ENCODE results near the gene OR10A4.
"Not testable (repeated sequence)": the region's sequence is repeated elsewhere in the genome, so short reads cannot be mapped to it uniquely, and the experiment has no call there.

Gene OR10A4, protein sequence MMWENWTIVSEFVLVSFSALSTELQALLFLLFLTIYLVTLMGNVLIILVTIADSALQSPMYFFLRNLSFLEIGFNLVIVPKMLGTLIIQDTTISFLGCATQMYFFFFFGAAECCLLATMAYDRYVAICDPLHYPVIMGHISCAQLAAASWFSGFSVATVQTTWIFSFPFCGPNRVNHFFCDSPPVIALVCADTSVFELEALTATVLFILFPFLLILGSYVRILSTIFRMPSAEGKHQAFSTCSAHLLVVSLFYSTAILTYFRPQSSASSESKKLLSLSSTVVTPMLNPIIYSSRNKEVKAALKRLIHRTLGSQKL

DNA sequence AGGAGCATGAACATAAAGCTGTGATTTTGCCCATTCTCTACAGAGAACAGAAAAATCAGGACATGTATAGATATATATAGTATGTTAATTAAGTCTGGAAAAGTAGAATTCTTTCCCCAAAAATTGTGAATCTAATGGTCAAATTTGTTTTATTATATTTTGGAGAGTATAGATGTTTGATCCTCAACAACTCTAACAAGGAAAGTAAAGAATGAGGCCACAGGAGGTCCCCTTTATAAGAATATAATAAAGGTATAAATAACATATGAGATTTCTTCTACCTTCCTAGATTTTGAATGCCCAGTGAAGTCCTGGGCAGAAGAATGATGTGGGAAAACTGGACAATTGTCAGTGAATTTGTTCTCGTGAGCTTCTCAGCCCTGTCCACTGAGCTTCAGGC lies at the start of gene OR10A4:
TSS of gene OR10A4 (plus strand) at position 301 of the 400 bp plus-strand sequence. CDS start at position 324, 23 bp downstream.
- no peak for DNase-seq (ENCODE audit: low read depth)

DNA sequence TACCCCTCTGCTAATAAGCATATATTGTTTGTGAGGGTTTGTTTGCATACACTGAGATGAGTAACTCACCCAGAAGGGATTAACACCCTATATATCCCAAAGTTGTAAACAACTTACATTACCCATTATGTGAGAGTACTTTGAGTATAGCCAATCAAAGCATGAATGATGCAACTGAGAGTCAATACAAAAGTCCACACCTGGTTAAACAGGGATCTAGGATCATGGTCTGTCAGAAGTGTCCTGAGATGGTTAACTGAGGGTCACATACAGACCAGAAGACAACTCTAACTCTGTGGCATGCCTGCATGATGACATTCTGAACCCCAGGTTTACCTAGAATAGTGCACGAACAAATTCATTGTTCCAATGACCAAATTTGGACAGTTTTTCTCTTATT lies 48.3 kb upstream of the OR10A4 start:
- DNase-seq (ENCODE audit: low read depth), result no peak

DNA sequence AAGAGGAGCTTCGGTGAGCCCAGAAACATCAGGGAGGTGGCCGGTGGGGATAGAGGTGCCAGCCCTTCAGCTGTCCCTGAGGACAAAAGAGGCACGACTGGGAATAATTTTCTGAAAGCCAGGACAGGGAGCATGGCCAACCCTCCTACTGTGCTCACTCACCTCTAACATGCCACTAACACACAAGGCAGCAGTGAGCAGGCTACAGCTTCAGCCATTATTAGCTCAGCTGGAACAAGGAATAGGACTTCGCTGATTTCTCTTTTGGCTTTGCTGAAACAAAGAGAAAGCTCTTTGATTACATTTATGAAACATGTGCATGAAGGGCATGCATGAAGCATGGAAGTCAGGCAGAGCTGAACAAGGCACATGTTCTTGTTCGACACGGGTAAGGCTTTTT lies 43.1 kb upstream of the OR10A4 start:
- DNase-seq (ENCODE audit: low read depth), result no peak

GRCh38 chr11:6834021-6834420 lies 42.4 kb upstream of the OR10A4 start:
- DNase-seq (ENCODE audit: low read depth), result no peak

DNA sequence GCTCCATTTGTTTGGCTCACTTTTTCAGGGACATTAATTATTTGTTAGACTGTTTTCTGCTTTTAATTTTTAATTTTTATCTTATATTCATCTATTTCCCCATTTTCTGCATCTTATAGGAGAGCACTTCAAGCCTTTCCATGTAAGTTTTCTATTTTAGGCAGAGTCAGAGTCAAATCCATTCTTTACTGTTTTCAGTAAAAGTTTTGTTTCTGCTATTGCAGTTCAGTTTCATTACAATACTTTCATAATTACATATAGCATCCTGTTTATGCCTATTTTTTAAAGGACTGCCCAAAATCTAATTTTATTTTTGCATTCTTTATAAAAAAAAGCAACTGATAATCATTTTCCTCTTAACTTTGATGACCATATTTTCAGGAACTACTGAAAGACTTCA lies 34.7 kb upstream of the OR10A4 start:
- no peak for DNase-seq (ENCODE audit: low read depth)

DNA sequence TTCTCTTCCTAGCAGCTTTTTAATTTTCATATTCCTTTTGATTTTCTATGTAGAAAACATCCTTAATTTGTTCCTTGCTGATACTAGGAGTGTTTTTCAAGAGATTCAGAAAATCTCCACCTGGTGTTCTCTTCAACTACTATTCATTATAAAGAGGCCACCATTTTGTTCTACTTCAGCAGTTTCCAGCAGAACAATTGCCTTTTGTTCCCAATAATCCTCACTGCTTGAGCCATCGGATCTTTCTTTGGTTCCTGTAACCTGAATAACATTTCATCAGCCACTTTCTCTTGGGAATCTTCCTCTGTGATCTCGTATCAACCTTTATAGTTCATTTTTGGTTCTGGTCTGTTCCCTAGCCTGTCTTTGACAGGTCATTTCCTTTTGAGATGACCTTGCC lies 32.8 kb upstream of the OR10A4 start:
- no peak for DNase-seq (ENCODE audit: low read depth)

DNA sequence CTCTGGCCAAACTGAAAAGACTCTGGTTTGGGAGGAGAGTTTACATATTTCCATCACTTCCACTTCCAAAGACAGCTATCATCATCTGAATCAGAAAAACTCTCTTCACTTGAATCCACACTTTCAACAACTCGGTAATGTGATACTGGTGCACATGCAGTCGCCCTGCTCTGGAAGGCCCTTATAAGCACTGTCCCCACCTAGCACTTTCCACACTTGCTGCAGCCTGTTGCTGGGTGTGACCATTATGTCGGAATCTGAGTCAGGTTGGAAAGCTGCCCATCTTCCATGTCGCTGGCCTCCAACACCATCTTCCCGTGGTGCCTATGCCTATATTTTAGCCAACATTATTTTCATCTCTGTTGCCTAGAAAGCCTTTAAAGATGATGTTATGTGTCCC lies 32.1 kb upstream of the OR10A4 start:
- no peak for DNase-seq (ENCODE audit: low read depth)

DNA sequence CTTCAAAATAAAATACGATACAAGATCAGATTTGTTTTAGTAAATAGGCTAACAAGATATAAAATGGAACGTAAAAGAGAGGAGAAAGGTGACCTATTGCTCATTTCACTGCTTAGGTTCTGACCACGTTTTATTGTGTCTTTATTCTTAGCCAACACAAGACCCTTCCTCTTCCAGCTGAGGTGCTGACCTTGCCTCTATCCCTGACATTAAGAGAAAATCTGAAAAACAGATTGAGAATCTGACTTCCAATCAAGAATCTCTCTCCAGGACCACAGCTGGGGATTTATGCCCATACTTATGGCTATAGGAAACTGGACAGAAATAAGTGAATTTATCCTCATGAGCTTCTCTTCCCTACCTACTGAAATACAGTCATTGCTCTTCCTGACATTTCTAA lies 31.0 kb upstream of the OR10A4 start, which contains the start of gene OR10A5:
TSS of gene OR10A5 (plus strand) at position 301 of the 400 bp plus-strand sequence. CDS start at position 301, 0 bp downstream.
- no peak for DNase-seq (ENCODE audit: low read depth)

- DNase-seq (ENCODE audit: low read depth), result no peak
Observed at GRCh38 chr11:6850526-6850925, 25.9 kb upstream of the OR10A4 start.

- not testable (repeated sequence) for DNase-seq (ENCODE audit: low read depth)
Observed at GRCh38 chr11:6854801-6855200, 21.6 kb upstream of the OR10A4 start.

DNA sequence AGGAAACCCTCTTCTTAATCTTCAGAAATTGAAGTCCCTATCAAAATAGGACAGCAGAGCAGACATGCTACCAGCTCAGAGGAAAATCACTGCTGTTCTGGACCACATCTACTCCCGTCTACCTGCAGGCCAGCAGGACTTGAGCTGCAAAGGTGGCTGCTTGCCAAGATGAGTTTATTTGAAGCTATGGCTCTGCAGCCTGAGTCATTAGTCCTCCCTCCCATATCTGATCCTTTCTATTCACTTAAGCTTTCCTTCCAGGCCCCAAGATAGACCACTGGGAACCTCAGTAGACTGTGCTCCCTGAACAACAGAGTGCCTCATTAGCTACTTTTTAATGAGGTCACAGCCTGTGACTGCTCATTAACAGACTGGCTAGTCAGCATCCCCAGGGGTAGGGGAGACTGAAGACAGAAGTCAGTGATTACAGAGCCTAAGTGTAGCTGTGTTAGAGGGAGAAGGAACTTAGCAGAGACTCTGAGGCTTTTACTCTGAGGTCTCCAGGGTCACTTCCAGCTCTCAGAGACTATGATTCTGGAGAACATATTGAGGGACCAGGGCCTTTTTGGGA lies 20.4 kb upstream of the OR10A4 start:
- DNase-seq (ENCODE audit: low read depth), result no peak

- DNase-seq (ENCODE audit: low read depth), result no peak
Observed at GRCh38 chr11:6856871-6857270, 19.6 kb upstream of the OR10A4 start.

DNA sequence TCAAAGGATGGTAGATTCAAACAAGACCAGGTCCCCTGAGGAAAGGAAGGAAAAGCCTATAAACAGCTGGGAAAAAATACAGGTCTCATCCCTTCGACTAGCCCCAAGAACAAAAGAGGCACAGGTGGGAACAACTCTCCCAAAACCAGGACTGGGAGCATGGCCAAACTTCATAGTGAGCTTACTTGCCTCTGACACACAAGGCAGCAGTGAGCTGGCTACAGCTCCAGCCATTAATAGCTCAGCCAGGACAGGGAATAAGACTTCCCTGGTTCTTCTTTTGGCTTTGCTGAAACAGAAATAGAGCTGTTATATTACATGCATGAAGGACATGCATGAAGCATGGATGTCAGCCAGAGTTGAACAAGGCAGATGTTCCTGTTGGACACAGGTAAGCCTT lies 13.5 kb upstream of the OR10A4 start, which contains the start of gene OR10A2:
TSS of gene OR10A2 (plus strand) at position 97 of the 400 bp plus-strand sequence. CDS start 6,698 bp downstream, outside the sequence.
- DNase-seq (ENCODE audit: low read depth), result no peak

DNA sequence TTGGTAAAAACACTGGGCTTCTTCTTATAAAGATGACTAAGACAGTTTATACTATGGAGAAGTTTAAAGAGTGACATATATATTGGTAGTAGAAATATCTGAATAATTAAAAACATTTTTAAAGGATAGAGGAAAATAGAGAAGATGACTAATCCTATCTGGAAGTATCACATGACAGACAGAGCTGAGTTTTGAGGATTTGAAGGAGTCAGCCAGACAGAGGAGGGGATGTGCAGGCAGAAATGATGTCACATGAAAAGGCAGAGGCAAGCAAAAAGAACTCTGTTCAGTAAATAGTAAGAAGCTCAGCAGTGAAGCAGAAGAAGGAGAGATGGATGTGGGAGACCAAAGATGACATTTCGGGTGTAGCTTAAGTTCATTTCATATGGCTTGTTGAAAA lies 12.0 kb upstream of the OR10A4 start:
- DNase-seq (ENCODE audit: low read depth), result no peak

- DNase-seq (ENCODE audit: low read depth), result no peak
Observed at GRCh38 chr11:6871278-6871677, 5.1 kb upstream of the OR10A4 start.

DNA sequence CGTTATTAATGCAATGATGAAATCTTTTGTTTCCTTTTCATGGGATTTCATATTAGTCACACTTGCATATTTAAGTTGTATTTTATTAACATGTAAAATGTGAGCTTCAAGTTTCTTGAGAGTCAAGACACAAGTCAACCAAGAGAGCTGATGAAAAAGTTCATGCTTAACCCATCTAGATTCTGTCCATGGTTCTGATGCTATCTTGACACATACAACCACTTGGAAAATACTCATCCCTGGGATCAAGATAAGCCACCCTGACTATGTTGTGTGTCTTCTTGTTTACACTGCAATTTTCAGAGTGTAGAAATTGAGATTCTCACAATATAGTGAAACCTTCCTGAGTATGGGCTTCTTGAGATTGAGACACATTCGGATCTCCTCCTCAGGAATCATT lies 664 bp upstream of the OR10A4 start:
- DNase-seq (ENCODE audit: low read depth), result no peak

GRCh38 chr11:6876914-6877313 lies 489 bp downstream of the OR10A4 start:
- no peak for DNase-seq (ENCODE audit: low read depth)

- DNase-seq (ENCODE audit: low read depth), result no peak
Observed at GRCh38 chr11:6882751-6883150, 6.3 kb downstream of the OR10A4 start.

DNA sequence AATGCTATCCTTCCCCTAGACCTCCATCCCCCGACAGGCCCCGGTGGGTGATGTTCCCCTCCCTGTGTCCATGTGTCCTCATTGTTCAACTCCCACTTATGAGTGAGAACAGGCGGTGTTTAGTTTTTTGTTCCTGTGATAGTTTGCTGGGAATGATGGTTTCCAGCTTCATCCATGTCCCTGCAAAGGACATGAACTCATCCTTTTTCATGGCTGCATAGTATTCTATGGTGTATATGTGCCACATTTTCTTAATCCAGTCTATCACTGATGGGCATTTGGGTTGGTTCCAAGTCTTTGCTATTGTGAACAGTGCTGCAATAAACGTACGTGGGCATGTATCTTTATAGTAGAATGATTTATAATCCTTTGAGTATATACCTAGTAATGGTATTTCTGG lies 11.3 kb downstream of the OR10A4 start:
- DNase-seq (ENCODE audit: low read depth), result not testable (repeated sequence)

DNA sequence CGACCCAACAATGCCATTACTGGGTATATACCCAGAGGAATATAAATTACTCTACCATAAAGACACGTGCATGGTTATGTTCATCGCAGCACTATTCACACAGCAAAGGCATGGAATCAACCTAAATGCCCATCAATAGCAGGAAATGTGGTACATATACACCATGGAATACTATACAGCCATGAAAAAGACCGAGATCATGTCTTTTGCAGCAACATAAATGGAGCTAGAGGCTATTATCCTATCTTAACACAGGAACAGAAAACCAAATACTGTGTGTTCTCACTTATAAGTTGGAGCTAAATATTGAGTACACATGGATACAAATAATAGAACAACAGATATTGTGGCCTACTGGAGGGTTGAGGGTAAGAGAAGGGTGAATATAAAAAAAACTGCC lies 12.4 kb downstream of the OR10A4 start:
- no peak for DNase-seq (ENCODE audit: low read depth)

DNA sequence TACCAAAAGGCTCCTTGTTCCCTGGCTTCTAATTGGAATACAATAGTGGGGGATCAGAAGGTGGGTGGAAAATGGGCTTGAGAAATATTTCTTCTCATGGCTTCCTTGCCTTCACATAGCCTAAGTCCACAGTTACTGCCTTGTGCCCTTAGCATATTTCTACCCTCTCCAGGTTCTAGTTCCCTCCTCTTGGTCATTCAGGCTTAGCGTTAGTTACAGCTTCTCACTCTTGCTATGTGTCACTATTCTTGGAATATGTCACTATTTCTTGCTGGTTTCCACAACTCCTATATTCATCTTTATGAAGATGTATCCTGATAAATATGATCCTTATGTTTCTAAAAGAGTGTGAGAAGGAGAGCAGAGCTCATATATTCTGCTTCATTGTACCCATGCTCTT lies 13.4 kb downstream of the OR10A4 start:
- no peak for DNase-seq (ENCODE audit: low read depth)

- no peak for DNase-seq (ENCODE audit: low read depth)
Observed at GRCh38 chr11:6892400-6892799, 16.0 kb downstream of the OR10A4 start, which contains the start of gene OR2D2. Gene OR2D2, minus strand, starts transcription at chr11:6892500. Its CDS starts 0 bp downstream, at chr11:6892500.

DNA sequence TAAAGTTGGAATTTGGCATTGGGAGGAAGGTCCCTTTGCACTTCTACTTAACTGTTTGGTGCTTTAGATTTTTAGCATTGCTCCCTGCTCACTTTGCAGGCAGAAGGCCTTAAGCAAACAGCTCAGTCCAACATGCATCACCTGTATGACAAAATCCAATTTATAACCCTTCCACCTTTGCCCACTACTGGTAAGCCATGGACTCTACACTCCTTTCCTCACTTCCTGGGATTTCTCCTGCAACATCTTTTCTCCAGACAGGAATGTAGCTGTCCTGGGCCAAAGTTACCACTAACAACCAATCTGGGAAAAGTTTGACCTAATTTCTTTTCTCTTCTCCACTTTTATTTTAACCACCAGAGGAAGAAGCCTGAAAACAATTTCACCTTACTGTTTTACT lies 17.7 kb downstream of the OR10A4 start:
- no peak for DNase-seq (ENCODE audit: low read depth)

DNA sequence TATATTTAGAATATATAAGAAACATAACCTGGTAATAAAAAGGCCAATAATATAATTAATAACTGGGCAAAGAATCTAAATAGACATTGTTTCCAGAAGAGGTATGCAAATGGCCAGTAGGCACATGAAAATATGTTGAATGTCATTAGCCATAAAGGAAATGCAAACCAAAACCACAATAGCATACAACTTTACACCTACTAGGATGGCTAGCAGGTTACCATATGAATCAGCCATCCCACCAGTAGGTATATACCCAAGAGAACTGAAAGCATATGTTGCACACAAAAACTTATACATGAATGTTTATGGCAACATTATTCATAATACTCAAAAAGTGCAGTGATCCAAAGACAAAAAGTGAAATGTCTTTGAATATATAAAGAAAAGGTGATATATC lies 18.6 kb downstream of the OR10A4 start:
- no peak for DNase-seq (ENCODE audit: low read depth)

Measured in stimulated activated CD8-positive, alpha-beta memory T cell treated with anti-CD3 and anti-CD28 coated beads, Interleukin-12 subunit alpha, Interleukin-12 subunit beta, amount 100 ng/mL, for 1 hour (primary cell).